ENCODE data around the gene LHPP.
"Not testable (repeated sequence)": the region's sequence is repeated elsewhere in the genome, so short reads cannot be mapped to it uniquely, and the experiment has no call there.

LHPP gene

GRCh38 chr10:124598196-124598595 is 136.6 kb downstream of the LHPP start:
- no peak for DNase-seq

GRCh38 chr10:124598773-124599587 is 137.4 kb downstream of the LHPP start:
- DNase-seq: no peak

- DNase-seq: no peak
These were observed 138.0 kb downstream of the LHPP start for GRCh38 chr10:124599588-124600050.

- no peak for DNase-seq
These were observed 138.6 kb downstream of the LHPP start for GRCh38 chr10:124600051-124600880.

GRCh38 chr10:124601016-124601415 is 139.4 kb downstream of the LHPP start:
- no peak for DNase-seq

GRCh38 chr10:124601431-124602120 is 140.0 kb downstream of the LHPP start:
- no peak for DNase-seq

- no peak for DNase-seq
These were observed 140.5 kb downstream of the LHPP start for GRCh38 chr10:124602121-124602561.

- DNase-seq: no peak
These were observed 141.2 kb downstream of the LHPP start for GRCh38 chr10:124602646-124603365.

- no peak for DNase-seq
These were observed 142.0 kb downstream of the LHPP start for GRCh38 chr10:124603376-124604213.

GRCh38 chr10:124604214-124605000 is 142.8 kb downstream of the LHPP start:
- no peak for DNase-seq

- DNase-seq: no peak
These were observed 143.4 kb downstream of the LHPP start for GRCh38 chr10:124605001-124605370.

- no peak for DNase-seq
These were observed 143.8 kb downstream of the LHPP start for GRCh38 chr10:124605481-124605855.

GRCh38 chr10:124605856-124606812 is 144.5 kb downstream of the LHPP start:
- DNase-seq: no peak

GRCh38 chr10:124606822-124607221 is 145.2 kb downstream of the LHPP start:
- no peak for DNase-seq

GRCh38 chr10:124607693-124608092 is 146.1 kb downstream of the LHPP start:
- DNase-seq: no peak

GRCh38 chr10:124608093-124608721 is 146.6 kb downstream of the LHPP start:
- no peak for DNase-seq

GRCh38 chr10:124609698-124610097 is 148.1 kb downstream of the LHPP start:
- no peak for DNase-seq

GRCh38 chr10:124610186-124610585 is 148.6 kb downstream of the LHPP start:
- DNase-seq: not testable (repeated sequence)

- DNase-seq: not testable (repeated sequence)
These were observed 149.2 kb downstream of the LHPP start for GRCh38 chr10:124610851-124611250.
